HepG2 (cell line): ENCODE data around the gene SPATA13. TPM values are rescaled to one million over a fixed set of nuclear protein-coding genes. Genes with fewer than 3 reads are reported as not detected.

Experiments used
- ARID5B ChIP-seq: IDR thresholded peaks from 2 replicates; pipeline ENCODE4 v1.4.0; 2020; ENCODE audit warnings: mild to moderate bottlenecking, missing genetic modification reagents
- ELF1 ChIP-seq: sonication (generic); formaldehyde crosslinking; IDR thresholded peaks from 2 replicates; pipeline ENCODE4 v1.4.0; 2020; ENCODE audit warnings: missing genetic modification reagents
- HOXA3 ChIP-seq: sonication (generic); formaldehyde crosslinking; IDR thresholded peaks from 2 replicates; pipeline ENCODE4 v1.5.0; 2020; ENCODE audit warnings: missing genetic modification reagents
- KIAA2018 ChIP-seq: sonication (generic); formaldehyde crosslinking; IDR thresholded peaks from 2 replicates; pipeline ENCODE4 v1.5.0; 2020; ENCODE audit warnings: mild to moderate bottlenecking, missing genetic modification reagents, borderline replicate concordance
- PAXIP1 ChIP-seq: sonication (generic); formaldehyde crosslinking; conservative IDR thresholded peaks from 2 replicates; pipeline ENCODE4 v1.4.0; 2020; ENCODE audit warnings: mild to moderate bottlenecking, missing genetic modification reagents, moderate library complexity
- POGZ ChIP-seq: sonication (generic); formaldehyde crosslinking; IDR thresholded peaks from 2 replicates; pipeline ENCODE4 v1.4.0; 2020; ENCODE audit warnings: mild to moderate bottlenecking, missing genetic modification reagents
- SRSF4 ChIP-seq: fragments of 200-400 bp; formaldehyde crosslinking; IDR thresholded peaks from one replicate; pipeline ENCODE4 v1.6.1; 2018; ENCODE audit warnings: mild to moderate bottlenecking, low read depth, low read length, moderate library complexity; ENCODE audit not compliant: poor library complexity, severe bottlenecking
- TCF7L2 ChIP-seq: IDR thresholded peaks from 2 replicates; pipeline ENCODE4 v1.6.1; 2011; ENCODE audit warnings: mild to moderate bottlenecking, low read depth, low read length, moderate library complexity
- ZNF280B ChIP-seq: sonication (generic); formaldehyde crosslinking; IDR thresholded peaks from 2 replicates; pipeline ENCODE4 v1.5.0; 2020; ENCODE audit warnings: missing genetic modification reagents, mild to moderate bottlenecking, borderline replicate concordance
- ZNF430 ChIP-seq: sonication (generic); formaldehyde crosslinking; IDR thresholded peaks from 2 replicates; pipeline ENCODE4 v1.9.0; 2021; ENCODE audit warnings: mild to moderate bottlenecking, missing genetic modification reagents
- ZNF546 ChIP-seq: sonication (generic); formaldehyde crosslinking; conservative IDR thresholded peaks from 2 replicates; pipeline ENCODE4 v1.8.1; 2023; ENCODE audit warnings: mild to moderate bottlenecking, missing genetic modification reagents
- ZNF619 ChIP-seq: sonication (generic); formaldehyde crosslinking; IDR thresholded peaks from 2 replicates; pipeline ENCODE4 v1.4.0; 2020; ENCODE audit warnings: mild to moderate bottlenecking, missing genetic modification reagents
- ZSCAN25 ChIP-seq: sonication (generic); formaldehyde crosslinking; IDR thresholded peaks from 2 replicates; pipeline ENCODE4 v1.8.0; 2022; ENCODE audit warnings: mild to moderate bottlenecking, missing genetic modification reagents
- polyA plus RNA-seq, 8 experiments: library from polyadenylated mRNA; depleted of rRNA in 3 of 8; stranded (reverse) in 7 of 8; unstranded in 1 of 8; fragments of >200 nt; fragmentation: Illumina TruSeq in 4 of 8; extraction: Trizol in 4 of 8; gene quantifications; 2 replicates each; pipeline versions ENCODE4 v1.2.1 to v1.2.3, GENCODE V29; 2011 to 2016; ENCODE audit warnings: low read depth in 4 of 8, missing spikeins in 1 of 8, mixed read lengths in 1 of 8; ENCODE audit not compliant: insufficient read depth in 1 of 8
- total RNA-seq, 5 experiments: library from RNA; depleted of rRNA; stranded (reverse); fragments of >200 nt; fragmentation: Illumina TruSeq; extraction: Trizol; gene quantifications; 2 replicates each; pipeline ENCODE4 v1.2.3, GENCODE V29; 2016; ENCODE audit warnings: low read depth in 1 of 5

SPATA13 gene
- total and polyA plus RNA-seq, 2 of the 13 experiments (the other 11 are each of a cell fraction or from before 2014, with no cell fraction given): 11.3 to 14.2 TPM

DNA sequence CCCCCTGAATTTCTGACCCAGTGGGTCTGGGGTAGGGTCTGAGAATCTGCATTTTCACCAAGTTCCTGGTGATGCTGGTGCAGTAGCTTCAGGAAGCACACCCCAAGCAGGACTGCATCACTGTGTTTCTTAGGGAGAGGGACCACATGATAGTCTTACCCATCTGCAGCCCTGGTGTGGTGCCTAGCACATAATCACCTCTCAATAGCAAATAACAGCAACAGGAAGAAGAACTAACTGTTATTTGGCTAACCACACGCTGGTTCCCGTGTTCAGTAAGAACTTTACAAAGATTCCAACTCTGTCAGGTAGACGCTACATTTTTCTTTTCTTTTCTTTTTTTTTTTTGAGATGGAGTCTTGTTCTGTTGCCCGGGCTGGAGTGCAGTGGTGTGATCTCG, 41.9 kb upstream of the SPATA13 start (continued):
- TF ChIP-seq PAXIP1 (CRISPR knock-in tag) (no peak), HOXA3 (CRISPR knock-in tag) (no peak), ZNF546 (CRISPR knock-in tag) (no peak), ELF1 (CRISPR knock-in tag) (no peak), ZNF430 (CRISPR knock-in tag) (no peak), TCF7L2 (no peak), POGZ (no peak), ZSCAN25 (CRISPR knock-in tag) (no peak), ZNF280B (CRISPR knock-in tag) (no peak), SRSF4 (no peak), KIAA2018 (CRISPR knock-in tag) (no peak), ARID5B (CRISPR knock-in tag) (no peak), ZNF619 (CRISPR knock-in tag) (no peak)
